Activated CD8-positive, alpha-beta memory T cell treated with anti-CD3 and anti-CD28 coated beads, Interleukin-2, amount 50 U/mL, for 4 hours (primary cell): ENCODE measurements around the gene STK36.
"Not testable (repeated sequence)": the region's sequence is repeated elsewhere in the genome, so short reads cannot be mapped to it uniquely, and the experiment has no call there.

Experiments
- DNase-seq: peaks from one replicate; pipeline ENCODE4 v3.0.0-alpha.2; 2020

STK36 gene

GRCh38 chr2:218662377-218662776 is 9.5 kb upstream of the STK36 start:
- DNase-seq, result no peak

- DNase-seq, result no peak
Measured at GRCh38 chr2:218662827-218663226, 9.1 kb upstream of the STK36 start.

GRCh38 chr2:218663901-218664300 is 8.0 kb upstream of the STK36 start:
- no peak for DNase-seq

- no peak for DNase-seq
Measured at GRCh38 chr2:218664653-218665052, 7.2 kb upstream of the STK36 start.

- DNase-seq, result no peak
Measured at GRCh38 chr2:218671097-218671653, 711 bp upstream of the STK36 start.

GRCh38 chr2:218679119-218679518 is 7.2 kb downstream of the STK36 start:
- DNase-seq, result no peak

- DNase-seq, result no peak
Measured at GRCh38 chr2:218680061-218680460, 8.2 kb downstream of the STK36 start.

- DNase-seq, result not testable (repeated sequence)
Measured at GRCh38 chr2:218687400-218688060, 15.6 kb downstream of the STK36 start.

GRCh38 chr2:218691234-218691633 is 19.3 kb downstream of the STK36 start:
- DNase-seq, result no peak

- DNase-seq, result no peak
Measured at GRCh38 chr2:218694405-218695145, 22.7 kb downstream of the STK36 start.

- no peak for DNase-seq
Measured at GRCh38 chr2:218698885-218699284, 27.0 kb downstream of the STK36 start.

GRCh38 chr2:218701806-218702205 is 29.9 kb downstream of the STK36 start:
- DNase-seq, result no peak

GRCh38 chr2:218703341-218703740 is 31.5 kb downstream of the STK36 start:
- no peak for DNase-seq

- DNase-seq, result no peak
Measured at GRCh38 chr2:218708086-218708485, 36.2 kb downstream of the STK36 start.

- DNase-seq, result no peak
Measured at GRCh38 chr2:218709908-218710307, 38.0 kb downstream of the STK36 start.

GRCh38 chr2:218710334-218710686 is 38.4 kb downstream of the STK36 start:
- DNase-seq, result no peak

- DNase-seq, result peak; percentile 98
Measured at GRCh38 chr2:218710687-218711549, 39.0 kb downstream of the STK36 start, which contains the start of gene TTLL4. TTLL4 (plus strand) TSS chr2:218710835; CDS start chr2:218737677, 26,842 bp downstream.

- no peak for DNase-seq
Measured at GRCh38 chr2:218711550-218711929, 39.7 kb downstream of the STK36 start.

- no peak for DNase-seq
Measured at GRCh38 chr2:218713922-218714321, 42.0 kb downstream of the STK36 start.

GRCh38 chr2:218716070-218716469 is 44.2 kb downstream of the STK36 start:
- DNase-seq, result no peak

GRCh38 chr2:218717262-218717661 is 45.4 kb downstream of the STK36 start:
- no peak for DNase-seq

GRCh38 chr2:218718058-218718457 is 46.2 kb downstream of the STK36 start:
- no peak for DNase-seq

GRCh38 chr2:218719457-218719856 is 47.6 kb downstream of the STK36 start:
- no peak for DNase-seq
